GM12864 (cell line): Measurements from ENCODE around the gene ABCA3.

ENCODE experiments used
- DNase-seq: peaks from one replicate; pipeline ENCODE4 v3.0.0-alpha.2; 2011; ENCODE audit warnings: low read depth
- H3K4me3 ChIP-seq: 2 replicates; pipeline ENCODE4 v1.5.1; 2011; ENCODE audit warnings: mild to moderate bottlenecking, low read depth, low read length, control low read depth
- TF ChIP-seq, protein P1 (sequence below): IDR thresholded peaks from 2 replicates; pipeline ENCODE4 v1.5.1; 2011; ENCODE audit warnings: low read depth, mild to moderate bottlenecking, moderate library complexity, low read length, control low read depth, inconsistent platforms; ENCODE audit errors: missing control alignments

Gene ABCA3

DNA sequence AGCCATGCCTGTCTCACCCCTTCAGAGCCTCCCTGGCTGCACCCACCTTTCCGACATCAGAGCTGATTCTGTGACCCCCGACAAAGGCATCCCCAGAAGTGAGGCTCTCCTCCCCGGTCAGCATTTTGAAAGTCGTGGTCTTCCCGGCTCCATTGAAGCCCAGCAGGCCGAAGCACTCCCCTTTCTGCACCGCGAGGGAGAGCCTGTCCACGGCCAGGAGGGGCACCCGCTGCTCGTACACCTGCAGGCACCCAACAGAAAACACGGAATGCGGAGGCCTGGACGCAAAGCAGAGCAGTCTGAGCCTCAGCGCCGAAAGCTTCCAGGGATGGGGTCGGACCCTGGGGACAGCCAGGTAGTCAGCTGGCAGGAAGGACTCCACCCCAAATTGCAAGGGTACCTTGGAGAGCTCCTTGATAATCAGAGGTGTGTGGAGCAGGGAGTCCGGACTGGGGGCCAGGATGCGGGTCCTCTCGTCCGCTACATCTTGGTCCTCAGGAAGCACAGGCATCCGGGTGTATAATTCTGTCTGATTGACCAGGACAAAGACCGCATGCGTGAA, 59.5 kb downstream of the ABCA3 start:
- TF ChIP-seq, protein P1, sequence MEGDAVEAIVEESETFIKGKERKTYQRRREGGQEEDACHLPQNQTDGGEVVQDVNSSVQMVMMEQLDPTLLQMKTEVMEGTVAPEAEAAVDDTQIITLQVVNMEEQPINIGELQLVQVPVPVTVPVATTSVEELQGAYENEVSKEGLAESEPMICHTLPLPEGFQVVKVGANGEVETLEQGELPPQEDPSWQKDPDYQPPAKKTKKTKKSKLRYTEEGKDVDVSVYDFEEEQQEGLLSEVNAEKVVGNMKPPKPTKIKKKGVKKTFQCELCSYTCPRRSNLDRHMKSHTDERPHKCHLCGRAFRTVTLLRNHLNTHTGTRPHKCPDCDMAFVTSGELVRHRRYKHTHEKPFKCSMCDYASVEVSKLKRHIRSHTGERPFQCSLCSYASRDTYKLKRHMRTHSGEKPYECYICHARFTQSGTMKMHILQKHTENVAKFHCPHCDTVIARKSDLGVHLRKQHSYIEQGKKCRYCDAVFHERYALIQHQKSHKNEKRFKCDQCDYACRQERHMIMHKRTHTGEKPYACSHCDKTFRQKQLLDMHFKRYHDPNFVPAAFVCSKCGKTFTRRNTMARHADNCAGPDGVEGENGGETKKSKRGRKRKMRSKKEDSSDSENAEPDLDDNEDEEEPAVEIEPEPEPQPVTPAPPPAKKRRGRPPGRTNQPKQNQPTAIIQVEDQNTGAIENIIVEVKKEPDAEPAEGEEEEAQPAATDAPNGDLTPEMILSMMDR, result no peak
- DNase-seq, result no peak
- no peak overlapping the region for H3K4me3 ChIP-seq

DNA sequence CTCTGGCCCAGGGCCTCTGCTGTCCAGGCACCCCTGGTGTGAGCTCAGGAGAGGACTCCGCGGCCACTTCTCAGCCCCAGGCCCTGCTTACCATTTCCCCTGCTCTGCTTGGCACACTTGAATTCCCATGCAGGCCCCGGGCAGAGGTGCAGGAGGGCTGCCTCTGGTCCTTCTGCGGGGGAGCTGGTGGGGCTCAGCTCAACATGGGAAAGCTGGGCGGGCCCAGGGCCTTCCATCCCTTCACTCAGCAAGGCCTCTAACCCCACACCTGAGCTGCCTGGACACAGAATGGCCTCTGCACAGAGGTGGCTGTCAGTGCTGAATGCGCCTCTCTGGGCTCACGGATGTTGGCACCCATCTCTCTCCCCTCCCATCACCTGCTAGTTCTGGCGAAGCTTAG, 60.1 kb downstream of the ABCA3 start:
- TF ChIP-seq, protein P1, result no peak
- DNase-seq, result no peak
- H3K4me3 ChIP-seq, result no peak overlapping the region

DNA sequence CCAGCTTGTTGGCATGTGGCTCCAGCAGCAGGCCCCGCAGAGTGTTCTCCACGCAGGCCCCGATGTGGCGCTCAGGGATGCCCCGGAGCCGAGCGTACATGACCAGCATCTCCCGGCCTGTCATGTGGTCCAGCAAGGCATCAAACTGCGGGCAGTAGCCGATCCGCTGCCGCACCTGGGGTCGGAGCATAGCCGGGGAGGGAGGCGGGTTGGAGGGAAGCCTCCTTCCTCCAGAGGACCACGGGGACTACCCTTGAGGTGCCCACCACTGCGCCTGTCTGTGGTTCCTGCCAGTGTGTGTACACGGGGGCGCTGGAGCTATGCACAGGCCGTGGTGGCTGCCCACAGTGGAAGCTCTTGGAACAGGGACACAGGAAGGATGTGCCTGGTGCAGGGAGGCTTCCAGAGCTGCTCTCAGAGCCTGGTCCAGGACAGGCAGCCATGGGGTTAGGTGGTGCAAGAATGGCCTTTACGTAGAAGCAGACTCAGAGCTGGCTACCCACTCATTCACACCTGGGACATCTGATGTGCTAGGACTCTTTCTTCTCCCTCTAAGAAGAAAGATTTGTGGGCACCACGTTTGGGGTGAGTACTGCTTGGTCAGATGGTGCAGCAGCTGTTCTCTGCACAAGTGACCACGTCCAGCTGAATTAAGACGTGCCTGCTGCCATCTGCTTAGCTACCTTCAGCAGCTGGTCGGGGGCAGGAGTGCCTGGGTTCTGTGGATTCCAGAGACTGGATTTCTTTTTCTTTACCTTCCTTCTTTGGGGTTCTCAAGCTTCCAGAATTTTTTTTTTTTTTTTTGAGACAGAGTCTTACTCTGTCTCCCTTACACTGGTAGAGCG, 61.4 kb downstream of the ABCA3 start:
- TF ChIP-seq, protein P1, result no peak
- no peak for DNase-seq

DNA sequence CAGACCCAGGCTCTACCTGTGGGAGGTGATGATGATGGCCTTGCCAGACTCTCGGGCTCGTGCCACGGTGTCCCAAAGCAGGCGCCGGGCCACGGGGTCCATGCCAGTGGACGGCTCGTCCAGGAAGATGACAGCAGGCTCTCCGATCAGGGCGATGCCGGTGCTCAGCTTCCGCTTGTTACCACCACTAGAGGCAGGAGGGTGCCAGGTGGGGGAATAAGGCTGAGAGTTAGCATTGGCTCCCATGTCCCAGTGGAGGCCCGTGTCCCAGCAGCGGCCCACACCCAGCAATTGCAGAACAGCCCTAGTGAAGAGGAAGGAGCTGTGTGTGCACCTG, 62.3 kb downstream of the ABCA3 start:
- DNase-seq, result no peak
- TF ChIP-seq, protein P1, result no peak
- no peak overlapping the region for H3K4me3 ChIP-seq

More for the DNA sequence above, 61.4 kb downstream of the ABCA3 start:
- H3K4me3 ChIP-seq, result no peak overlapping the region

DNA sequence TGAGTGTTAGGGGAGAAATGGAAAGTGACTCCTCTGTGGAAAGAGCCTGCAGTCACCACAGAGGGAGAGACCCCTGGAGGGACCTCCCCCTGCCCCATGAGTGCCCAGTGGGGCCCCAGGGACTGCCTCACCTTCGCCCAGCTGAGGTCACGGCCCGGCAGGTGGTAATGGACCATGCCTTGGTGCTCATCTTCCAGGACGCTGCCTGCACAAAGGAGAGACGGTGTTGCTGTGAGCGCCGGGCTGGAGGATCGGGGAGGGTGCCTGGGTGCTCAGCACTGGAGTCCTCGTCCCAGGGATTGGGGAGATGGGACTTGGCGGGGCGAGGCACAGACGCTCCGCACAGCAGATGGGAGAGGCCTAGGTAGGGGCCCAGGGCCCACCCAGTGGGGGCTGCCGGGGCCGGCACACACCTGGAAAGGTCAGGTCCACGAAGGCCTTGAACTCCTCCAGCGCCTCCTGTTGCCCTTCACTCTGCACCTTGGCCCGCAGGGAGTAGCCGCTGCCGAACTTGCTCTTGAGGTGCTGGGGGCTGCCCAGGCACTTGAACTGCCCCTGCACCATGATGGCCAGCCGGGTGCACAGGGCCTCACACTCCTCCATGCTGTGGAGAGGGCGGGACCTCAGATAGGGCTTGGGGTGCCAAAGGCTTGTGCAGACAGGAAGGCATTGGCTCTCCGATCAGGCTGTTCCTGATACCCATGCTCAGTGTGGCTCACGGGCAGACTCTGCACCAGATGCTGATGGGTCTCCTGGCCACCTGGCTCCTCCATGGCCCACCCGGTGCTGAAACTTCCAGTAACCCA, 62.9 kb downstream of the ABCA3 start:
- no peak overlapping the region for H3K4me3 ChIP-seq
- TF ChIP-seq, protein P1, result no peak
- DNase-seq, result no peak

DNA sequence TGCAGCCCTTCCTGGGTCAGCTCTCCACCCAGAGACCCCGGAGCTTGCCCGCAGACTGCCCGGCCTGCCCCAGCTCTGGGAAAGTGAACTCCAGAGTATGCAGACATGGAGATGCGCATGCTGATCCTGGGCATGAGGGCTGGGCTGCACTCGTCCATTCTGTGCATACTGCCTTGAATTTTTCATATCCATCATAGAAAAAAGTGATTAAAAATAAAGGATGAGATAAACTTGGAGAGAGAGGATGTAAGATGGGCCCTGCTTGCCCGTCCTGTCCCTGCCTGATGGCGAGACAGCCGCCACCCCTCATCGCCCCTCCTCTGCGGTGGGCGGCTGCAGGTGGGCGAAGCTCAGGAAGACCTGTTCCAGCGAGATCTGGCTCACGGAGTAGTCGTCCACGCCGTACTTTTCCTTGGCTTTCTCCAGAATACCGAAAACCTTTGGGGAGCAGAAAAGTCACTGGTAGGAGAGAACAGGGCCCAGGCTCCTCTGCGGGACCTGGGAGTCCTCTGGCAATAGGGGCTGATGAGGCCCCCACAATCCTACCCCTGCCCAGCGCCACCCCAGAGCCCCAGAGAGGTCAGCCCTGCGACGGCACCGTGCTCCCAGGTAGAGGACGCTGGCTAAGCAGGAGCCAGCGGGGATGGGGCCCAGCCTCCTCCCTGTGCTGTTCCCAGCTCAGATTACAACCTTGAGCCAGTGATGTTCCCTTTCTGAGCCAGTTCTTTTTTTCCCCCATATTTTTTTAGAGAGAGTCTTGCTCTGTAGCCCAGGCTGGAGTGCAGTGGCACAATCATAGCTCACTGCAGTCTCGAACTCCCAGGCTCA, 63.9 kb downstream of the ABCA3 start:
- TF ChIP-seq, protein P1, result no peak

More for the DNA sequence above, 63.9 kb downstream of the ABCA3 start:
- DNase-seq, result no peak
- H3K4me3 ChIP-seq, result no peak overlapping the region
